Fibroblast of lung (primary cell): Measurements from ENCODE around the gene GIMAP7. TPM values are rescaled to one million over a fixed set of nuclear protein-coding genes. Genes with fewer than 3 reads are reported as not detected.

ENCODE experiments used
- DNase-seq, 2 donors: peaks; one replicate each; pipeline versions ENCODE4 v3.0.0 to v3.0.0-alpha.2; 2010; ENCODE audit warnings: low read depth in 2 of 2
- H2AFZ ChIP-seq: 2 replicates; pipeline ENCODE4 v1.5.1; 2012; ENCODE audit warnings: low read length, control low read depth, inconsistent platforms
- H3K27ac ChIP-seq: 2 replicates; pipeline ENCODE4 v1.5.1; 2011; ENCODE audit warnings: low read length, control low read depth; ENCODE audit not compliant: insufficient read depth
- H3K27me3 ChIP-seq: 2 replicates; pipeline ENCODE4 v1.5.1; 2011; ENCODE audit warnings: mild to moderate bottlenecking, low read length; ENCODE audit not compliant: control insufficient read depth, insufficient read depth
- H3K36me3 ChIP-seq: 2 replicates; pipeline ENCODE4 v1.5.1; 2011; ENCODE audit warnings: low read length; ENCODE audit not compliant: control insufficient read depth, insufficient read depth
- H3K4me1 ChIP-seq: 2 replicates; pipeline ENCODE4 v1.5.1; 2011; ENCODE audit warnings: low read length; ENCODE audit not compliant: control insufficient read depth, insufficient read depth; ENCODE audit errors: extremely low read depth
- H3K4me2 ChIP-seq: 2 replicates; pipeline ENCODE4 v1.5.1; 2011; ENCODE audit warnings: low read length, control low read depth; ENCODE audit not compliant: insufficient read depth; ENCODE audit errors: extremely low read depth
- H3K4me3 ChIP-seq, 4 experiments: fragments of 200-600 bp in 1 of 4; sonication (generic) in 1 of 4; replicated peaks in 1 of 4; 2 replicates each; pipeline ENCODE4 v1.5.1; 2011 to 2016; ENCODE audit warnings: low read length in 4 of 4, low read depth in 3 of 4, mild to moderate bottlenecking in 3 of 4, control low read depth in 2 of 4, inconsistent platforms in 1 of 4, mixed read lengths in 1 of 4; ENCODE audit not compliant: insufficient read depth in 1 of 4; ENCODE audit errors: control extremely low read depth in 1 of 4
- H3K79me2 ChIP-seq: 2 replicates; pipeline ENCODE4 v1.5.1; 2012; ENCODE audit warnings: mild to moderate bottlenecking, low read length, inconsistent platforms; ENCODE audit not compliant: control insufficient read depth, insufficient read depth
- H3K9ac ChIP-seq: 2 replicates; pipeline ENCODE4 v1.5.1; 2011; ENCODE audit warnings: mild to moderate bottlenecking, low read length, control low read depth; ENCODE audit not compliant: insufficient read depth
- H3K9me3 ChIP-seq: 2 replicates; pipeline ENCODE4 v1.5.1; 2012; ENCODE audit warnings: low read depth, low read length; ENCODE audit not compliant: control insufficient read depth, insufficient read depth
- H4K20me1 ChIP-seq: 2 replicates; pipeline ENCODE4 v1.5.1; 2011; ENCODE audit warnings: low read length; ENCODE audit not compliant: control insufficient read depth, insufficient read depth; ENCODE audit errors: extremely low read depth
- CTCF ChIP-seq, 2 donors: IDR thresholded peaks in 1 of 2; conservative IDR thresholded peaks in 1 of 2; 1 replicate in 1 of 2; 2 replicates in 1 of 2; pipeline ENCODE4 v1.5.1; 2011 to 2012; ENCODE audit warnings: low read length in 2 of 2, control low read depth in 1 of 2, inconsistent platforms in 1 of 2, low read depth in 1 of 2, mild to moderate bottlenecking in 1 of 2
- EZH2 ChIP-seq: IDR thresholded peaks from 2 replicates; pipeline ENCODE4 v1.5.1; 2012; ENCODE audit warnings: low read length, control low read depth, mild to moderate bottlenecking; ENCODE audit errors: missing control alignments
- polyA plus RNA-seq, 2 donors: library from polyadenylated mRNA; depleted of rRNA in 1 of 2; stranded (reverse) in 1 of 2; unstranded in 1 of 2; fragments of >200 nt; gene quantifications; 2 replicates each; pipeline ENCODE4 v1.2.1, GENCODE V29; 2011 to 2012; ENCODE audit warnings: missing spikeins in 1 of 2
- total RNA-seq: library from RNA; depleted of rRNA; stranded (reverse); fragments of >200 nt; gene quantifications from 2 replicates; pipeline ENCODE4 v1.2.1, GENCODE V29; 2014

GIMAP7 gene
- total and polyA plus RNA-seq, 2 donors (not counting 1 experiment from before 2014, with no cell fraction given), result not detected

- no peaks in the 10 kb centered on the region for H3K79me2 ChIP-seq
- no peaks in the 10 kb centered on the region for H3K4me1 ChIP-seq
- no peak for DNase-seq
- TF ChIP-seq EZH2, result no peak
- no peak for TF ChIP-seq CTCF (conservative IDR thresholded peaks at IDR 0.05 in 1 of 2, IDR thresholded peaks at IDR 0.05 in 1 of 2; ENCODE audit: low read depth in 1 of 2, low read length in 2 of 2)
- no peaks in the 10 kb centered on the region for H3K27me3 ChIP-seq
- no peak overlapping the region for H2AFZ ChIP-seq
- no peak overlapping the region for H3K4me3 ChIP-seq
- H3K9ac ChIP-seq, result no peak overlapping the region
- H3K4me2 ChIP-seq, result no peak overlapping the region
- H3K27ac ChIP-seq, result no peak overlapping the region
- H4K20me1 ChIP-seq, result no peaks in the 10 kb centered on the region
- no peaks in the 10 kb centered on the region for H3K9me3 ChIP-seq
- H3K36me3 ChIP-seq, result no peaks in the 10 kb centered on the region
Observed at GRCh38 chr7:150566123-150566522, 51.5 kb downstream of the GIMAP7 start.

- Histone ChIP-seq H2AFZ (no peak overlapping the region), H3K4me1 (no peaks in the 10 kb centered on the region), H3K79me2 (no peaks in the 10 kb centered on the region), H3K4me3 (no peak overlapping the region), H4K20me1 (no peaks in the 10 kb centered on the region), H3K27me3 (no peaks in the 10 kb centered on the region), H3K9ac (no peak overlapping the region), H3K36me3 (no peaks in the 10 kb centered on the region), H3K9me3 (no peaks in the 10 kb centered on the region), H3K4me2 (no peak overlapping the region), H3K27ac (no peak overlapping the region)
- DNase-seq, result no peak
- no peak for TF ChIP-seq EZH2
- no peak for TF ChIP-seq CTCF (conservative IDR thresholded peaks at IDR 0.05 in 1 of 2, IDR thresholded peaks at IDR 0.05 in 1 of 2; ENCODE audit: low read depth in 1 of 2, low read length in 2 of 2)
Observed at GRCh38 chr7:150566572-150566971, 51.9 kb downstream of the GIMAP7 start.

GRCh38 chr7:150567169-150567568, 52.5 kb downstream of the GIMAP7 start, which contains the start of gene GIMAP4:
TSS of gene GIMAP4 (plus strand) at chr7:150567390. CDS start at chr7:150569902, 2,512 bp downstream.
- no peak within 1 kb of the TSS for H3K4me2 ChIP-seq
- no peak within 1 kb of the TSS for H2AFZ ChIP-seq
- H3K9me3 ChIP-seq, result no peaks in the 10 kb centered on the region
- no peaks in the 10 kb centered on the region for H3K4me1 ChIP-seq
- H3K27ac ChIP-seq, result no peak within 1 kb of the TSS
- H3K9ac ChIP-seq, result no peak within 1 kb of the TSS
- no peaks in the 10 kb centered on the region for H3K27me3 ChIP-seq
- no peaks in the 10 kb centered on the region for H3K79me2 ChIP-seq
- H3K4me3 ChIP-seq, result no peak within 1 kb of the TSS
- TF ChIP-seq EZH2, result no peak
- TF ChIP-seq CTCF (conservative IDR thresholded peaks at IDR 0.05 in 1 of 2, IDR thresholded peaks at IDR 0.05 in 1 of 2; ENCODE audit: low read depth in 1 of 2, low read length in 2 of 2), result no peak
- H3K36me3 ChIP-seq, result no peaks in the 10 kb centered on the region
- DNase-seq, result no peak
- H4K20me1 ChIP-seq, result no peaks in the 10 kb centered on the region
